ENCODE data around the gene HTR1B.

DNA sequence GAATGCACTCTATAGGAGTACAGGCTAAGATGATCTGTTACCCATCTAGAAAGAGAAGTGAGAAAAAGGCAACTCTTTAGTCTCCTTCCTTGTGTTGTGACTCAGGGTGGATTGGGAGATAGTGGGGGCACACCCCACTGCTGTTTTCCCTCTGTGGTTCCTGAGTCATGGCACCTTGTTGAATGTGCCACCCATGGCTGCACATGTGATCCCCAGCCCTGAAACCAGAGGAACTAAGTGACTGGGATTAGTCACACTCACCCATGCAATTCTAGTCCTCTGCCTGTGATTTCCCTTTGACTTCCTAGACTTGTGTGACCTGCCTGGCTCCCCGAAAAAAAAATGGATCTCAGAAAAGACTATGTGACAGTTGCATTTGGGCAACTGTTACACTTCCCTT is 48.6 kb upstream of the HTR1B start:
- TF ChIP-seq SUZ12 (IDR thresholded peaks at IDR 0.05; ENCODE audit: extremely low read depth, insufficient read depth, insufficient read length): no peak
- TF ChIP-seq YY1 (IDR thresholded peaks at IDR 0.05; ENCODE audit: insufficient read depth, insufficient read length): no peak
- TF ChIP-seq ZNF274 (IDR thresholded peaks at IDR 0.05; ENCODE audit: low read depth, low read length): no peak
